ENCODE measurements around the gene SENP2. TPM values are rescaled to one million over a fixed set of nuclear protein-coding genes. Genes with fewer than 3 reads are reported as not detected.

The SENP2 gene
- total RNA-seq, 1 experiment from 2014 or later, result 36.1 TPM

DNA sequence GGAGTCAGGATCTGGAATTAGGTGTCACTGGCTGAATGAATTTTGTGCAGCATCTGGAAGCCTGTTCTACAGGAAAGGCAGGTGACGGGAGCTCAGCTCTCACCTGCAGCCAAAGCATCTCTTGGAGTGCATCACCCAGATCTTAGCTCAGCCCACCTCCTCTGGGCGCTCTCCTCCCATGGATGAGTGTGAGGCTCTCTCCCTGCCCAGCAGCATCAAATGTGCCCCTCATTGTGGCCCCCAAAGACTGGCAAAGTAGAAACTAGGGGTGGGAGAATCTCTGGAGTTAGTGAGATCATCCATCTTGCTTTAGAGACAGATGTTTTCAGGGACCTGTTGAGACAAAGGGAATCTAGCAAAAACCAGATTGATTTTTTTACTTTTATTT, 68.7 kb downstream of the SENP2 start:
- POLR2A ChIA-PET, result no interaction called here
- no peak for TF ChIP-seq SP1 (IDR thresholded peaks at IDR 0.05; ENCODE audit: low read depth)
- TF ChIP-seq ZBTB33 (IDR thresholded peaks at IDR 0.05; ENCODE audit: extremely low read depth, insufficient replicate concordance, low read length), result no peak
- no peak for TF ChIP-seq ZNF274 (IDR thresholded peaks at IDR 0.05; ENCODE audit: low read depth, low read length)
- TF ChIP-seq EZH2 (IDR thresholded peaks at IDR 0.05), result no peak
- TF ChIP-seq POLR2AphosphoS5 (IDR thresholded peaks at IDR 0.05; ENCODE audit: low read depth, low read length), result no peak
- no peak for TF ChIP-seq CTCF (IDR thresholded peaks at IDR 0.05 in 2 of 3, conservative IDR thresholded peaks at IDR 0.05 in 1 of 3; ENCODE audit: borderline replicate concordance in 1 of 3, insufficient read depth in 1 of 3, low read depth in 2 of 3, low read length in 2 of 3)
- TF ChIP-seq SRF (IDR thresholded peaks at IDR 0.05; ENCODE audit: low read depth), result no peak
- TF ChIP-seq YY1 (IDR thresholded peaks at IDR 0.05; ENCODE audit: extremely low read depth, insufficient replicate concordance, low read depth, low read length), result no peak
- TF ChIP-seq EZH2phosphoT487 (IDR thresholded peaks at IDR 0.05; ENCODE audit: borderline replicate concordance), result no peak
- TF ChIP-seq, protein P1, sequence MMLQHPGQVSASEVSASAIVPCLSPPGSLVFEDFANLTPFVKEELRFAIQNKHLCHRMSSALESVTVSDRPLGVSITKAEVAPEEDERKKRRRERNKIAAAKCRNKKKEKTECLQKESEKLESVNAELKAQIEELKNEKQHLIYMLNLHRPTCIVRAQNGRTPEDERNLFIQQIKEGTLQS (IDR thresholded peaks at IDR 0.05), result no peak
- no peak for TF ChIP-seq CBX3 (IDR thresholded peaks at IDR 0.05; ENCODE audit: low read depth)
- TF ChIP-seq, protein P2, sequence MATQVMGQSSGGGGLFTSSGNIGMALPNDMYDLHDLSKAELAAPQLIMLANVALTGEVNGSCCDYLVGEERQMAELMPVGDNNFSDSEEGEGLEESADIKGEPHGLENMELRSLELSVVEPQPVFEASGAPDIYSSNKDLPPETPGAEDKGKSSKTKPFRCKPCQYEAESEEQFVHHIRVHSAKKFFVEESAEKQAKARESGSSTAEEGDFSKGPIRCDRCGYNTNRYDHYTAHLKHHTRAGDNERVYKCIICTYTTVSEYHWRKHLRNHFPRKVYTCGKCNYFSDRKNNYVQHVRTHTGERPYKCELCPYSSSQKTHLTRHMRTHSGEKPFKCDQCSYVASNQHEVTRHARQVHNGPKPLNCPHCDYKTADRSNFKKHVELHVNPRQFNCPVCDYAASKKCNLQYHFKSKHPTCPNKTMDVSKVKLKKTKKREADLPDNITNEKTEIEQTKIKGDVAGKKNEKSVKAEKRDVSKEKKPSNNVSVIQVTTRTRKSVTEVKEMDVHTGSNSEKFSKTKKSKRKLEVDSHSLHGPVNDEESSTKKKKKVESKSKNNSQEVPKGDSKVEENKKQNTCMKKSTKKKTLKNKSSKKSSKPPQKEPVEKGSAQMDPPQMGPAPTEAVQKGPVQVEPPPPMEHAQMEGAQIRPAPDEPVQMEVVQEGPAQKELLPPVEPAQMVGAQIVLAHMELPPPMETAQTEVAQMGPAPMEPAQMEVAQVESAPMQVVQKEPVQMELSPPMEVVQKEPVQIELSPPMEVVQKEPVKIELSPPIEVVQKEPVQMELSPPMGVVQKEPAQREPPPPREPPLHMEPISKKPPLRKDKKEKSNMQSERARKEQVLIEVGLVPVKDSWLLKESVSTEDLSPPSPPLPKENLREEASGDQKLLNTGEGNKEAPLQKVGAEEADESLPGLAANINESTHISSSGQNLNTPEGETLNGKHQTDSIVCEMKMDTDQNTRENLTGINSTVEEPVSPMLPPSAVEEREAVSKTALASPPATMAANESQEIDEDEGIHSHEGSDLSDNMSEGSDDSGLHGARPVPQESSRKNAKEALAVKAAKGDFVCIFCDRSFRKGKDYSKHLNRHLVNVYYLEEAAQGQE (IDR thresholded peaks at IDR 0.05; ENCODE audit: low read depth), result no peak
- Histone ChIP-seq H4K20me1 (ENCODE audit: insufficient read depth) (no peaks in the 10 kb centered on the region), H3K27me3 (ENCODE audit: insufficient read depth, low read length) (no peaks in the 10 kb centered on the region), H3K9me3 (ENCODE audit: control insufficient read depth in 1 of 2, insufficient read depth in 1 of 2, low read depth in 1 of 2, low read length in 2 of 2) (no peaks in the 10 kb centered on the region), H3K9ac (ENCODE audit: low read length) (no peak overlapping the region), H2AFZ (ENCODE audit: low read depth, low read length, poor library complexity, severe bottlenecking) (no peak overlapping the region), H3K9me2 (ENCODE audit: insufficient read depth) (no peaks in the 10 kb centered on the region), H3K4me3 (replicated peaks in 1 of 2; ENCODE audit: low read depth in 1 of 2, low read length in 2 of 2) (no peak overlapping the region), H3K79me2 (ENCODE audit: insufficient read depth, low read length) (peaks cover under 1% of the 10 kb centered on the region; the same call in 1 of the 2 replicates), H3K27ac (ENCODE audit: low read depth, low read length) (no peak overlapping the region), H3K4me1 (ENCODE audit: control insufficient read depth in 1 of 2, insufficient read depth in 2 of 2, low read length in 2 of 2) (peaks cover 2 to 17% of the 10 kb centered on the region in 2 experiments; a peak in 3 of 4 replicates), H3K36me3 (ENCODE audit: control insufficient read depth in 1 of 2, insufficient read depth in 2 of 2, low read length in 2 of 2) (peaks cover 34 to 41% of the 10 kb centered on the region in 2 experiments), H3K4me2 (ENCODE audit: low read length) (no peak overlapping the region)
- ATAC-seq, result no peak
- DNase-seq (ENCODE audit: low read depth, low spot score), result no peak
- RAD21 ChIA-PET (ENCODE audit: low non-redundant PET in 1 of 2, low total read pairs in 2 of 2, uncharacterized antibody in 2 of 2, unreplicated experiment in 2 of 2), result no interaction called here
- intact Hi-C loops (cut with micrococcal nuclease), result no loop called here
- CTCF ChIA-PET, result no interaction called here
- BruUV-seq (replicated peaks), result no TSS peak
